Activated gamma-delta T cell (primary cell): ENCODE measurements around the gene ATP5ME.
"Not testable (repeated sequence)": the region's sequence is repeated elsewhere in the genome, so short reads cannot be mapped to it uniquely, and the experiment has no call there.

Experiments
- DNase-seq: peaks from one replicate; lab custom pipeline; 2025; lab: John Stamatoyannopoulos, UW
- total RNA-seq, 2 donors: gene quantifications; one replicate each; lab custom pipeline; 2026; lab: John Stamatoyannopoulos, UW

The ATP5ME gene
- total RNA-seq, result 42.4 to 47.2 reads per million in 2 donors

DNA sequence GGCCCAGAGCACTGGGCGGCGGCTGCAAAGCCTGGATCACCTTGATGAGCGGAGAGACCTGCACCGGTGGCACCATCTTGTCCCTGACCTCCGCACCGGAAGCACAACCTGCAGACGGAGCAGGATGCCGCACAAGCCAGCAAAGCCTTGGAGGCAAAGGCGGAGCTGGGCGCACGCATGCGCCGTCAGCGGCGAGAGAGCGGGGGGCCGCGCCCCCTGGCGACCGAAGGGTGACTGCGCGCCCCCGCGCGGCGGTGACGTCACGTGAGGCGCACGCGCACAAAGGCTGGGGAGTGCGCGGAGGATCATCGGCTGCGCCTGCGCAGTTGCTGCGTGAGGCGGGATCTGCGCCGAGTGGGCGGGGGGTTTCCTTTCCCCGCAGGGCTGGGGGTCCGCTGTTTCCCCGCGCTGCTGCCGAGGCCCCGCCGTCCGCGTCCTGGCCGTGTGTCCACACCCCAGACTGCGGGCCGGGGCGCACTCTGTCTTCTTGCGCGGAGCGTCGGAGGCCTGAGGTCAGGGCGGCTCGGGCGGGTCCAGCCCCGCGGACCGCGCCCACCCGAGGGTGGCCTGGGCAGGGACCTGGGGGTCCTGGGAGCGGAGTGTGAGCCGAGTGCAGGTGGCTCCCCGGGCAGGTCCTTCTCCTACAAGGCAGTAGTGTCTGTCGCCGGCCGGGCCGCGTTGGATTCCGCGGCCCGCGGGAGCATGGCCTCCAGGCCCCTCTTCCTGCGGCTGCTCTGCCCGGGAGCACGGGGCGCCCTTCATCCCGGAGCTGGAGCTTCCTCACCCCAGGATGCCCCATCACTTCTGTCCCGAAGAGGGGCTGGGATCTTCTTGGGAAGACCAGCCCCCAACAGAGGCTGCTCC lies at the start of gene ATP5ME, which contains the start of gene MYL5:
TSS of gene ATP5ME (minus strand) at position 105 of the 864 bp plus-strand sequence. CDS start at position 76, 29 bp downstream.
TSS of gene MYL5 (plus strand) at position 371 of the 864 bp plus-strand sequence. CDS start 3,485 bp downstream, outside the sequence.
- peak; percentile 98 for DNase-seq

DNA sequence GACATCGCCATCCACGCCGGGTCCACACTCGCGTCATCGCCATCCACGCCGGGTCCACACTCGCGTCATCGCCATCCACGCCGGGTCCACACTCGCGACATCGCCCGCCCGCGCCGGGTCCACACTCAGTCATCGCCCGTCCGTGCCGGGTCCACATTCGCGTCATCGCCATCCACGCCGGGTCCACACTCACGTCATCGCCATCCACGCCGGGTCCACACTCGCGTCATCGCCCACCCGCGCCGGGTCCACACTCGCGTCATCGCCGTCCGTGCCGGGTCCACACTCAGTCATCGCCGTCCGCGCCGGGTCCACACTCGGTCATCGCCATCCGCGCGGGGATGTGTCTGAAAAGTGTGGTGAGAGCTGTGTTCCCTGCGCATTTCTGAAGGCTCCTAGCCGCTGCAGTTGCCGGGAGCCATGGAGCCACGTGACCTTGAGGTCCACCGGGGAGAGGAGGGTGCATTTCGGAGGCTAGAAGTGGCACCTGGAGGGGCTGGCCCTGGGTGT lies 48.8 kb upstream of the ATP5ME start:
- no peak for DNase-seq

- no peak for DNase-seq
Observed at GRCh38 chr4:722169-722725, 48.2 kb upstream of the ATP5ME start.

GRCh38 chr4:721261-722168 lies 47.4 kb upstream of the ATP5ME start:
- DNase-seq, result no peak

- no peak for DNase-seq
Observed at GRCh38 chr4:720111-720860, 46.2 kb upstream of the ATP5ME start.

GRCh38 chr4:718460-718859 lies 44.4 kb upstream of the ATP5ME start:
- DNase-seq, result no peak

- DNase-seq, result no peak
Observed at GRCh38 chr4:717601-718320, 43.7 kb upstream of the ATP5ME start.

DNA sequence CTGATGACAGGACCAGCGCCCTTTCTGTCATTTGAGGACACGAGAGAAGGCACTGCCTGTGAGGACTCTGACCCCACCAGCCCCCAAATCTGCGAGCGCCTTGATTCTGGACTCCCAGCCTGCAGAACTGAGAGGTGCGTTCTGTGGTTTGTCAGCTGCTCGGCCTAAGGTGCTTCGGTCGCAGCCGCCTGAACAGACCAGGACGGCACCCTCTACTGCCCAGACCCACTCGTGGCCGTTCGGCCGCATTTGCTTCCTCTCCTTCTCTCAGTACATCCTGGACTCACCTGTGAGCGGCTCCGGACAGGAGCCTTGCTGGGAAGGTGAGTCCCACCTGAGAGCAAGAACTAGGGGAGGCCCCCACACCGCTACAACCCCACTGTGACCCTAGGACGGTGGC lies 40.0 kb upstream of the ATP5ME start:
- no peak for DNase-seq

DNA sequence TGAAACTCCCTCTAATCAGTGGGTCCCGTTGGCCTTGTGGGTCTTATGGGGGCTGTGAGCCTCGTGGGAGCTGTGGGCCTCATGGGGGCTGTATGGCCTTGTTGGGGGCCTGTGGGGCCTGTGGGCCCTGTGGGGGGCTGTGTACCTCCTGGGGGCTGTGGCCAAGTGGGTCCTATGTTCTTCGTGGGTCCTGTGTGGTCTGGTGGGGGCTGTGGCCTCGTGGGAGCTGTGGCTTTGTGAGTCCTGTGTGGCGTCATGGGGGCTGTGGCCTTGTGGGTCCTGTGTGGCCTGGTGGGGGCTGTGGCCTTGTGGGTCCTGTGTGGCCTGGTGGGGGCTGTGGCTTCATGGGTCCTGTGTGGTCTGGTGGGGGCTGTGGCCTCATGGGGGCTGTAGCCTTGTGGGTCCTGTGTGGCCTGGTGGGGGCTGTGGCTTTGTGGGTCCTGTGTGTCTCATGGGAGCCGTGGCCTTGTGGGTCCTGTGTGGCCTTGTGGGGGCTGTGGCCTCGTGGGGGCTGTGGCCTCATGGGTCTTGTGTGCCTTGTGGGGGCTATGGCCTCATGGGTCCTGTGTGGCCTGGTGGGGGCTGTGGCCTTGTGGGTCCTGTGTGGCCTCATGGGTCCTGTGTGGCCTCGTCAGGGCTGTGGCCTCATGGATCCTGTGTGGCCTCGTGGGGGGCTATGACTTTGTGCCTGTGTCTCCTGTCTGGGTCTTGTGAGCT lies 39.0 kb upstream of the ATP5ME start:
- no peak for DNase-seq

DNA sequence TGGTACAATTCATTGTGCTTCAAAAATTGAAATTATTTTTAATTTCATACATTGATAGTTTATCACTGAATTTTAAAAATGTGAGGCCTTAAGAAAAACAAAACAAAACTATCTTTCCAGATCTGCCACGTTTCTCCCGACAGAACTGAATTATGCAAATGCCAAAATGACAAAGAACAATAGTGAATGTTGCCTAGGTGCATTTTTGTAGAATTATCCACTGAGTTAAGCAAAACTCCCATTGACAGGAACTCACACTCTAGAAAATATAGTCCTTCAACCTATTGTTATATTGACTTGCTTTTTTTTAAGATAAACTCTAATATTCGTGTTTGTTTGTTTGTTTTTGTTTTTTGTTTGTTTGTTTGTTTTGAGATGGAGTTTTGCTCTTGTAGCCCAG lies 38.0 kb upstream of the ATP5ME start:
- no peak for DNase-seq

DNA sequence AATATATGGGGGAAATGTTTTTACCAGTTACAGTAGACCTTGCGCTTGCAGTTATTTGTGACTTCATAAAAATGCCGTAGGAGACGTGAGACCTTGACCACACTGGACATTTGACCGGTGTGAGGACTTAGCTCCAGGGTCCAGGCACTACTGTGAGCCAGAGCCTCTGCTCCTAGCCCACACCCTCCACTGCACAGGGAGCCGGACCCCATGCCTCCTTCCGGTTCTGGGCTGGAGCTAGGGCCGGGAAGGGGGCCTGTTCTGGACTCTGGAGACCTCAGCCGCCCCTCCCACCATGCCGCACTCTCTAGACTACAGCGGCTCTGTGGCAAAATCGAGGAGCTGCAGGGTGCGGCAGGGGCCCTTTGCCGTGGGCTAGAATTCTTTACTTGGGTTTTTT lies 36.8 kb upstream of the ATP5ME start:
- no peak for DNase-seq

- no peak for DNase-seq
Observed at GRCh38 chr4:710116-710515, 36.0 kb upstream of the ATP5ME start.

DNA sequence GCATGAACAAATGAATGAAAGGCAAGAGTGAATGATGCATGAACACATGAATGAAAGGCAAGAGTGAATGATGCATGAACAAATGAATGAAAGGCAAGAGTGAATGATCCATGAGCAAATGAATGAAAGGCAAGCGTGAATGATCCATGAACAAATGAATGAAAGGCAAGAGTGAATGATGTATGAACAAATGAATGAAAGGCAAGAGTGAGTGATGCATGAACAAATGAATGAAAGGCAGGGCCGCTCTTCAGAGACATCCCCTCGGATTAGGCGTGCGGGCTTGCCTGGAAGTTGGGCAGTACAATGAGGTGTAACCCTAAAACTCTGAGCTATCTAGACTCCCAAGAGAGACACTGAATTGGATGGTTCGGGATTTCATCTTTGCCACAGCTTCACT lies 35.3 kb upstream of the ATP5ME start:
- no peak for DNase-seq

DNA sequence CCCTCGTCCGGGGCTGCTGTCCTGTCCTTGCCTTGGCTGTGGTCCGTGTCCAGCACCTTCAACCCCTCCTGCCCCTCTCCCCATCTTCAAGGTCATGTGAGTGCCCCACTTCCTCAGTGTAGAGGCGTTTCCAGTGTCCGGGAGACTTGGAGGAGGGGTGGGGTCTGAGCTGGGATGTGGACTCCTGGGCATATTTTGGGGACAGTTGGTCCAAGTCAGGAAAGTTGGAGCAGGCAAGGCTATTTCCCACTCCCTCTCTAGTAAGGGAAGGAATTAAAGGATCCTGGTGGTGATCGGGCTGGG lies 34.5 kb upstream of the ATP5ME start:
- DNase-seq, result no peak

DNA sequence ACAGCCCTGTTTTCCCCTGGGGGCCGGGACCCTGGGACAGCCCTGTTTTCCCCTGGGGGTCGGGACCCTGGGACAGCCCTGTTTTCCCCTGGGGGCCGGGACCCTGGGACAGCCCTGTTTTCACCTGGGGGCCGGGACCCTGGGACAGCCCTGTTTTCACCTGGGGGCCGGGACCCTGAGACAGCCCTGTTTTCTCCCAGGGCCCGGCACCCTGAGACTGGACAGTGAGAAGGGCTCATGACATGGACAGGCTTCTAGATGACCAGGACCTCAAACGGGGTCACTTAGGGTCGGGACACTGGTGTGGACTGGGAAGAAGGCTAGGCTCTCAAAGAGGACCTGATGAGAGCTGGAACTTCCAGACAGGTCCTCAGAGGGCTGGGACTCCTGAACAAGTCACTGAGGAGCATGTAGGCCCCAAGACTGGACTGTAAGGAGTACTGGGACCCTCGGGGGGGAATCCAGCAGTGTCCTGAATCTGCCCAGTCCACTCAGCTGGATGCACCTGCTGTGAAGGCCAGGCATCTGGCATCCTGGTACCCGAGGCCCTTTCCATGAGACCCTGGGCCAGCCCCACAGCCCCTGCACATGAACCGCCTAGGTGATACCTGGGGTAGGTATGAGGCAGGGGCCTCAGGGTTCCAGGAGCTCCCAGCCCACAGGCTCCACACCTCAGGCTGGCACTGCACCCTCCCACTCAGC lies 34.0 kb upstream of the ATP5ME start:
- DNase-seq, result no peak

DNA sequence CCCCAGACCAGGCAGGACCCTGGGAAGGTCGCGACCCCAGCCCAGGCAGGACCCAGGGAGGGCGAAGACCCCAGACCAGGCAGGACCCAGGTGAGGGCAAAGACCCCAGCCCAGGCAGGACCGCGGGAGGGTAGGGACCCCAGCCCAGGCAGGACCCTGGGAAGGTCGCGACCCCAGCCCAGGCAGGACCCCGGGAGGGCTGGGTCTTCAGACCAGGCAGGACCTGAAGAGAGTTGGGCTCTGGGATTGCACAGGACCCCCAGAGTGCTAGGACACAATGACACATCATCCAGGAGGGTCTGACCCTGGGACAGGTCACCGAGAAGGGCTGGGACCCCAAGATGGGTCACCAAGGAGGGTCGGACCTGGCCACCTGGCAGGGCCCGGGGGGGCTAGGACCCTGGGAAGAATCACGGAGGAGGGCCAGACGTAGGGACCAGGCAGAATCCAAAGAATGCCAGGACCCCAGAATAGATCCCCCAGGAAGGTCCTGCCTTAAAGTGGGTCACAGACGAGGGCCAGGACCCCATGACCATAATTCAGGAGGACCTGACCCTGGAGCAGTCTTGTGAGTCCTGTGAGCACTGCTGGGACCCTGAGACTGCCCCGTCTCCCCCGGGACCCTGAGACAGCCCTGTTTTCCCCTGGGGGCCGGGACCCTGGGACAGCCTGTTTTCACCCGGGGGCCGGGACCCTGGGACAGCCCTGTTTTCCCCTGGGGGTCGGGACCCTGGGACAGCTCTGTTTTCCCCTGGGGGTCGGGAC lies 32.9 kb upstream of the ATP5ME start:
- DNase-seq, result no peak

DNA sequence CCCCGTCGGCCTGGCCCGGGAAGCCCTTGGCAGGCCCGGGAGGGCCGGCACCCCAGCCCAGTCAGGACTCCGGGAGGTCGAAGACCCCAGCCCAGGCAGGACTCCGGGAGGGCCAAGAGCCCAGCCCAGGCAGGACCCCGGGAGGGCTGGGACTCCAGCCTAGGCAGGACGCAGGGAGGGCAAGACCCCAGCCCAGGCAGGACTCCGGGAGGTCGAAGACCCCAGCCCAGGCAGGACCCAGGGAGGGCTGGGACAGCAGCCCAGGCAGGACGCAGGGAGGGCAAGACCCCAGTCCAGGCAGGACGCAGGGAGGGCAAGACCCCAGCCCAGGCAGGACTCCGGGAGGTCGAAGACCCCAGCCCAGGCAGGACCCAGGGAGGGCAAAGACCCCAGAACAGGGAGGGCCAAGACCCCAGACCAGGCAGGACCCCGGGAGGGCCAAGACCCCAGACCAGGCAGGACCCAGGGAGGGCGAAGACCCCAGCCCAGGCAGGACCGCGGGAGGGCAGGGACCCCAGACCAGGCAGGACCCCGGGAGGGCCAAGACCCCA lies 32.1 kb upstream of the ATP5ME start:
- DNase-seq, result not testable (repeated sequence)

- peak; percentile 94 for DNase-seq
Observed at GRCh38 chr4:705278-706082, 31.4 kb upstream of the ATP5ME start, which contains the start of gene PCGF3. TSS of gene PCGF3 (plus strand) at chr4:705832. CDS start at chr4:733681, 27,849 bp downstream.
